Activated CD4-positive, alpha-beta T cell treated with anti-CD3 and anti-CD28 coated beads for 4 hours (primary cell): Measurements from ENCODE around the gene RFT1.
A peak's percentile ranks its signal among the peaks of the same experiment; 100 is the strongest.

Source experiments
- DNase-seq, 2 donors: peaks; one replicate each; pipeline ENCODE4 v3.0.0-alpha.2; 2020

The RFT1 gene

DNA sequence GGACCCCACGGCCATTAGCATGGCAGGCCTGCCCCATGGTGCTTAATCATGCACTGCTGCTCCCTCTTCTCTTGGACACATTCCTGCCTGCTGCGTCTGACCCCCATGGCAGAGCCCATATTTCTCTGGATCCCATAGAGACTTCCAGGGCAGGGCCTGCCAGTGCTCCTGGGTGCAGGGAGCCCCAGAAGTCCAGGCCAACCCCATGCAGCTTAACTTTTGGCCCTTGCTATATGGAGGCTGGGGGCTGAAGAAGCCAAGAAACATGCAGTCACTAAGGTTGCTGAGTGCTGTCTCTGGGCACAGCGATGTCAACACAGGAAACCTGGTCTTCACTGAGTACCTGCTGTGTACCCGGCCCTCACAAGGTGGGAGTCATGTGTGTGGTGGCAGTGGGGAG lies 19.5 kb upstream of the RFT1 start:
- DNase-seq = no peak

DNA sequence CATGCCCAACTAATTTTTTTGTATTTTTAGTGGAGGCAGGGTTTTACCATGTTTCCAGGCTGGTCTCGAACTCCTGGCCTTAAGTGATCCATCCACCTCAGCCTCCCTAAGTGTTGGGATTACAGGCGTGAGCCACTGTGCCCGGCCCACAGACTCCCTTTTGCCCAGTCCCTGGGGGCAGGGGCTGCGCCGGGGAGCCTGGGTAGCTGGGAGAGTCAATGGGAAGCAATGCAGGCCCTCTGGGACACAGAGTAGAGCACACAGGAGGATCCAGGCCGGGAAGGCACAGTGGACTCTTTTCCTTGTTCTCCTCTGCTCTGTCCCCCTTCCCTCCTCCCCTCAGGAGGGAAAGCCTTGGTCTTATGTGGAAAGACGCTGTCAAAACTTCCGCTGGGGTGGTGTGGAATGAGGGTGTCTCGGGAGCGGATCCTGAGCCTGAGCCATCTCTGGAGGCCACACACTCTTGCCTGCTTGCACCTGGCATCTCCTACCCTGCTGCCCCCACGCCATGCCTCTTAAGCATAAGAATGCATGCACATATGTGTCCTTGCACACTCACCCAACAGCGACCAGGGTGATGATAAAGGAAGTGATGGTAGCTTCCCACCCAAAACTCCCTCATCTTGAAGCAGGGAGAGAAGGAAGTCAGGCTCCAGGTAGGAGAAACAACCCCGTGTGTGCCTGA lies 18.9 kb upstream of the RFT1 start:
- no peak for DNase-seq

DNA sequence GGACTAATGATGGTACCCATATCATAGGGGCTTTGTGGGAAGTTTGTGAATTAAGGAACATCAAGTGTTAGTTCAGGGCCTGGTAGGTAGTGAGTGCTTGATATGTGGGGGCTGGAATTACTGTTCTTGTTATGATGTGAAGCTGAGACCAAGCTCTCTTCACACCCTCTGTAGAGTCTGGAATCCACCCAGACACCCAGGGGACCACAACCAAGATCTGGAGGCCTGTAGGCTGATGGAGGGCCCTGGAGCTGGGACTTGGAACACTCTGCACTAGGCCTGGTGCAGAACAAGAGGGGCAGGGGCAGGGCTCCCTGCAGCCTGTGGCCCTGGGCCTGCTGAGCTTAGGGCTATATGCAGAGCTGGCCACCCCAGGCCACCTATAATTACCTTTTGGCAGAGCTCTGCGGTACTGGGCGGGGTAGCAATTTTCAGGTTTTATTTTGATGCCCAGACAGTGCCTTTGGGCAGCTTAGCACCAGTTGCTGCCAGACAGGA lies 17.7 kb upstream of the RFT1 start:
- no peak for DNase-seq

DNA sequence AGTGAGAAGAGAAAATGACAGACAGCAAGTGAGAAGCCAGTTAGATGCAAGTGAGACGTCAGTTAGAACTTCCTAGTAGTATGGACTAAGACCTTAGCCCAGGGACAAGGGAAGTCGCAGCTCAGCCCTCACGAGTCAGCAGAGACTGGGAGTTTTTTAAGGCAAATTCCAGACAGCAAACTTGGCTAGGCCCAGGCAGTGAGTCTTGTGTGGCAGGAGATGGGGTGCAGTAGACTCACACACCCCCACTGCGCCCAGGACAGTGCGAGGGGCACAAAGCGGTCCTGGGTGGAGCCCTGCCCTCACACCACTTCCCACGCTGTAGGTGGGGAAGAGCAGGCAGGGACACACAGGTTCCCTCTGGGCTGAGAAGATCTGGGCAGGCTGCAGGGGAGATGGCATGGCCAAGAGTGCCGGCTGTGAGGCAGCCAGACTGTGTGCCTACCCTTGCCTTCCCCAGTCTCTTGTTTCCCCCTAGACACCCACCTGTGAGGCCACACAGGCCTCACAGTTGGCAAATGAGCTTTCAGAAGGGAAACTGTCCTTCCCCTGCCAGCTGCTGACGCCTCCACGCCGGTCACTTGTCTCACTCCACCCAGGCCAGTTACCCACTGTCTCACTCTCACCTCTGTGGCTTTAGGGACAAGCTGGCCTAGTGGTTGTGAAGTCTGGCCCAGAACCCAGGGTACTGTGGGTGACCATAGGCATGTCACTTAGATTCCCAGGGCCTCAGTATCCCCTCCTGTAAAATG lies 17.1 kb upstream of the RFT1 start:
- no peak for DNase-seq

DNA sequence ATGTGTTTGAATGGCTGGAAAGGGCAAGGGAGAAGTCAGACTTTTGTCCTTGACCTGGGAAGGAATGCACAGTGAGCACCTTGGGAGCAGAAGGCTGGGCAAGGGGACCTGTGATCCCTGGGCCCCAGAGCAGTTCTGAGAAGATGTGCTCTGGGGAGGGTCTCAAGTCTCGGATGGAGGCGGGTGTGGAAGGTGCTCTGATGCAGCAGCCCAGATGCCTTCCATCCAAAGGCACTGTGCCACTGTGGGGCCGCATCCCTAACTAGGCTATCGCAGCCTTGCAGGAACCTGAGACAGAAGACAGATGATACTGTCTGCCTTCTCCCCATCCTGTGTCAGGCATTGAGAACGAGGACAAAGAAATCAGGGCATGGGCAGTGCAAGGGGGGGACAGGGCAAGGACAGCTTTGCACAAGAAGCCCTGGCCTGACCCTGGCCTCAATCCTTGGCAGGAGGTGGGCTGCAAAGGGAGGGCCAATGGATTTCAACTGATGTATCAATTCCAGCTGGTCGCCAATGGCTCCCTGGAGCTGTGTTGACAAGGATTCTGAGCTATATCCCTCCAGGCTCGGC lies 16.2 kb upstream of the RFT1 start:
- DNase-seq = no peak

DNA sequence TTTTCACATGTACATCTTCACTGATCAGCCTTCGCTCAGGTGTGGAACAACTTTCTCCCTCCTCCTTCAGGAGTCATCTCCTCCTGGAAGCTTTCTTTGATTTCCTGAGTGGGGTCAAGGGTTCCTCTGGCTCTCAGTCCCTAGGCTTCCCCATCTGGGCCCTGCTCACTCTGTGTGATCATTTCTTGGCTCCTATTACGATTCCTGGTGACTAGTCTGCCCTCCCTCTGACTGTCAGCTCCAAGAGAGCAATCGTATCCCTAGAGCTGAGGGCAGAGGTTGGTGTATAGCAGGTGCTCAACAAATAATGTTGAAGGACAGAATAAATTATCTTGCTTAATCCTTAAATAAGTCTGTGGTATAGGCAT lies 15.5 kb upstream of the RFT1 start:
- no peak for DNase-seq

DNA sequence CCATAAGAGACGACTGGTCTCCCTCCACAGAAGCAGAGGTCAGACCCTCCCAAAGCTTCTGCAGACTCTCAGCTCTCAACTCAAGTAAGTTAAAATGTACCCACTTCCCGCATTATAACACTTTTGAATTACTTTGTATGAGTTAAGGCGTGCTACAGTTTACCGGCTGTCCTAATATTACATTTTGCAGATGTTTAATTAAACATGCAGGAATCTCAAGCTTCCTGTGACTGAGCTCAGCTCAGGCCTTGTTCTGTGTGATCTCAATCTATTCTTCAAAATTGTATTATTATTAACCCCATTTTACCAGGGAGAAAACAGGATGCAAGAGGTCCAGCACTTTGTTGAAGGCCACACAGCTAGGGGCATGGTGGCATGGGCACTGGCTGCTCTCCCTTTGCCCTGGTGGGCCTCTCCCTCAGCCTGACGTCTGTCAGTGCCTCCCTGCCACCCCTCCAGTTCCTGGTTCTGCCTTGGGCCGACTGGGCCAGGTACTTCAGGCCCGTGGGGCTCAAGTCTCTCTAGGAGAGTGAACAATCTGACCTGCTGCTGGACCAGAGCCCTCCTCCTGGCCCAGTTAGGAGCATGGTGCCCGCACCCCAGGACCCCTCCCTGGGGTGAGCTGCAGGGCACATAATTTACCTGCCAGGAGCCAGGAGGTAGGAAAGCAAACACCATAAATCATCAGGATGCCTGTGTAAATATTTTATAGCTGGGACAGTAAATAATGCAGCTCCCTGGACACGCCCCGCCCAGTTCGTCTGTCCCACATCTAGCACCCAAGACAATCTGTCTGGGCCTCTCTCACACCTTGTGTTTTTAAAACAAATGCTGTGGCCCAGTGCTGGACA lies 14.9 kb upstream of the RFT1 start:
- no peak for DNase-seq

DNA sequence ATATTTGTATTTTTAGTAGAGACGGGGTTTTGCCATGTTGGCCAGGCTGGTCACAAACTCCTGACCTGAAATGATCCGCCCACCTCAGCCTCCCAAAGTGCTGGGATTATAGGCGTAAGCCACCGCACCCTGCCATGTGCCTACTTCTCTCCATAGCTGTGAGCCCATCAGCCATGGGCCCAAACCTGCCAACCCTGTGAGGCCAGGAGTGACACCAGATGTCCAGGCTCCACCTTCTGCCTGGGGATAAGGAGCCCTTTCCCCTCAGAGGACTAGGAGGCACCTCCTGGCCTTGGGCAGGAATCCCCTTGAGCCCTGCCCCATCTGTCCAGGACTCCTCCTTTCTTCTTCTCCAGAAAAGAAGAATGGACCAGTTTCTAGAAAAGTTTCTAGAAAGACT lies 14.2 kb upstream of the RFT1 start:
- DNase-seq = no peak

DNA sequence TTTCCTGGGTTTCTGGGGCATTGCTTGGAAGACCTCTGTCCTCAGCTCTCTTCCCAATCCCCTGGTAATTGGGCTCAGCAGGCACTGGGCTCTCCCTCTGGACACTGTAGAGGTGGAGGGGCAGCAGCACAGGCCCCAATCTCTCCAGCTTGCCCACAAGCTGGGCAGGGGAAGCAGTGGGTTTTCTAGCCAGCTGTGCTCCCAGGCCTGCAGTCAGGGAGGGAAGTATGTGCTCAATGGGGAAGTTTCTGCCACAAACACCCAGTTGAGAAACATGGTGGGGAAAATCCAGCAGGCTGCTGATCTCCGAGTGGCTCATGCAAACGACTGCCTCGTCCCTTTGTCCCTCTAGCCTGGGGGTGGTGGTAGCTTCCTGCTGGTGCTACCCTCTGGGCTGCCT lies 12.8 kb upstream of the RFT1 start:
- no peak for DNase-seq

DNA sequence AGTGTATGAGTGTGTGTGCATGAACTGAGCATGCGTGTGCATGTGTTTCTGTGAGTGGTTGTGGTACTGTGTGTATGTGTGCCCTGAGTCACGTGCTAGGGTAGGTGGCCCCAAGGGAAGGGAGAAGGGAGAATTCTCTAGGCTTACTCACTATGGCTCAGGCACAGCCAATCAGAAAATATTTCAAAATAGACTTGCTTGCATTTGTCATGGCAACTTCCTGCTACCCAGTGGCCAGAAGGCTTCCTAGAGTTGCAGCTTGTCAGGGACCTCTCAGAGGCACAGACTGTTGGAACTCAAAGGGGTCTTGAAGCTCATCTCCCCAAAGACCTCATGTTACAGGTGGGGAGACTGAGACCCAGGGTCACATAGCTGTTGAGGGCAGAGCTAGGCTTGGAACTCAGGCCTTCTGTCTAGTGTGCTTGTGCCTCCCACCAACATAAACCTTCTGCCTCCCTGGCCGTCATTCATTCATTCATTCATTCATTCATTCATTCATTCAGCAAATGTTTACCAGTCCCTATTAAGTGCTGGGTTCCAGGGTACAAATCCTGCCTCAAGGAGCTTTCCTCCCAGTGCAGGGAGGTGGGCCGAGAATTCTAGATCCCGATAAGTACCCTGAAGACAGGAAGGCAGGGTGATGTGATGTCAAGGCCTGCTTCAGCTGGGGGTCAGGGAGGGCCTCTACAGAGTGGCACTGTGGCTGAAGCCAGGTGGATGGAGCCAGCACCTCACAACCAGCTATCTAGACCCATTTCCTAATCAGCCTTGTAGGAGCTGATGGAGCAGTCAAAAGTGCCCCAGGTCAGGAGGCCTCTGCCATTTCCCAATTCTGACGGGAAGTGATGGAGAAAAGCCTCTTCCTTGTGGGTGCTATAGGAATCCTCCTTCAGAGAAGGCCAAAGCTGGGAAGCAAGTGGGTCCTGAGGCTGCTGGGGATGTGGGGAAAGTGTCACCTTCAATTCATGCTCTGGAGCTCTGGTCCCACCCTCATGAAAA lies 10.9 kb upstream of the RFT1 start:
- DNase-seq = no peak

DNA sequence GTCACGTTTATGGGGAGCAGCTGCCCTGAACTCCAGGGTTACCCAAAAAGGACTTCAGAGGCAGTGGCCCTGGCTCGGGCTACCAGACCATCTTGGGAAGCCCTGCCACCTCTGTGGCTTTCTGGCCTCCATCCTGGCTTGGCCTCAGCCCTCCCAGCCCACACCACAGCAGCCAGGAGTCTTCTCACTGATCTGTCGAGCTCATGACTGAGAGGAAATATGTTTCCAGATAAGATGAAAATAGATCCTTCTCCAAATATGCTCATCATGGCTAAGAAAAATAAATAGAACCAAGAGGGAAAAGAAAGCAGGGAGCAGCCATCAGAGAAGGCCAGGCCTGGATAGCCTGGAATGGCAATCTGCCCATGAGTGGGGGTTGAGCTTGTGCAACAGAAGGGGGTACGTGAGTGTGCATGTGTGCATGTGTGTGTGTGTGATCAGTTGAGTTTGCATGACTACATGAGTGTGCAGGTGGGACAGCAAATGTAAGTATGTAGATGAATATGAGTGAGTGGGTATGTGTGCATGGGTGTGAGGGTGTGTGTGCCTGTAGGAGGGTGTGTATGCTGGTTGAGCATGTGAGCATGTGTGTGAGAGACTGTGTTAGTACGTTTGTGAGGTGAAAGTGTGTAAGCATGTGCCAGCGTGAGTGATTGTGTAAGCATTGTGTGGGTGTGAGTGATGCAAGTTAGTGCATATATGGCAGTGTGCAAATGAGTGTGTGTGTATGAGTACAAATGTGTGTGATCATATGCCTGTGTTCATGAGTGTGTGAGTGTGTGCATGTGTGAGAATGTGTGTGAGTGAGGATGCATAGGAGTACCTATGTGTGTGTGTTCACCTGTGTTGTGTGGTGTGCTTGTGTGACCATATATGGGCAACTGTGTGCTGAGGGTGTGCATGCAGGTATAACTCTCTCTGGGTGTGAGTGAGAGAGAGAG lies 9.9 kb upstream of the RFT1 start:
- DNase-seq = no peak

DNA sequence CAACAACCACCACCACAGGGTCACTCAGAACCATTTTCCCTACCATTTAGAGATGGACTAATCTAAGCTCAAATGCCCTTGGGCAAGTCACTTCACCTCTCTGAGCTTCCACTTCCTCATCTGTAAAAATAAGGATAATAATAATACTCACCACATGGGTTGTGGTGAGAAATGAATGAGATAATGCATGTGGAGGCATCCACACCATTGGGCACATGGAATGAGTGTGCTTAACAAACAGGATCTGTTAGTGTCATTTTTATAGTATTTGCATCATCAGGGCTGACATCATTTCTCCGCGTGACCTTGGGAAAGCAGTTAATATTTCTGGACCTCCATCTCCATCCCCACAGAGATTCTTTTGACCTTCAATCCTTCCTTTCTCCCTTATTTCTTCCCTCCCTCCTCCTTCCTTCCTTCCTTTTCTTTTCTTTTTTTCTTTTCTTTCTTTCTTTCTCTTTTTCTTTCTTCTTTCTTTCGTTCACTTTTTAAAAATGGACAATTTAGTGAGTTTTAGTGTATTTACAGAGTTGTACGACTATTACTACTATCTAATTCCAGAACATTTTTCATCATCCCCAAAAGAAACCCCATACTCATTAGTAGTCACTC lies 7.7 kb upstream of the RFT1 start:
- no peak for DNase-seq

DNA sequence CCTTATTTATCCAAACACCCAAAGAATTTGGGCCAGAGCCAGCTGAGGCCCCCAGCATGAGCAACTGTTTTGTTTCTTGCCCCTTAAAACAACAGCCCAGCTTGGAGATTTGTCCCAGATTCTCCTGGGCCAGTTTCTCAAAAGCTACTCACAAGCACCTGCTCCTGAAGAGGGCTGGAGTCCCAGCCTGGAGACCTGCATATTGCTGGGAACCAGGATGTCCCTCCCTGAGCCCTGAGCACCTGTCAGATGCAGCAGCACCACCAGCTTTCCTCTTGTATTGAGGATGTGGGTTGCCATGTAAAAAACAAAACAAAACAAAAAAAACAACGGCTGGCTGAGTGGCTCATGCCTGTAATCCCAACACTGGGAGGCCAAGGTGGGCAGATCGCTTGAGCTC lies 7.0 kb upstream of the RFT1 start:
- DNase-seq = no peak

DNA sequence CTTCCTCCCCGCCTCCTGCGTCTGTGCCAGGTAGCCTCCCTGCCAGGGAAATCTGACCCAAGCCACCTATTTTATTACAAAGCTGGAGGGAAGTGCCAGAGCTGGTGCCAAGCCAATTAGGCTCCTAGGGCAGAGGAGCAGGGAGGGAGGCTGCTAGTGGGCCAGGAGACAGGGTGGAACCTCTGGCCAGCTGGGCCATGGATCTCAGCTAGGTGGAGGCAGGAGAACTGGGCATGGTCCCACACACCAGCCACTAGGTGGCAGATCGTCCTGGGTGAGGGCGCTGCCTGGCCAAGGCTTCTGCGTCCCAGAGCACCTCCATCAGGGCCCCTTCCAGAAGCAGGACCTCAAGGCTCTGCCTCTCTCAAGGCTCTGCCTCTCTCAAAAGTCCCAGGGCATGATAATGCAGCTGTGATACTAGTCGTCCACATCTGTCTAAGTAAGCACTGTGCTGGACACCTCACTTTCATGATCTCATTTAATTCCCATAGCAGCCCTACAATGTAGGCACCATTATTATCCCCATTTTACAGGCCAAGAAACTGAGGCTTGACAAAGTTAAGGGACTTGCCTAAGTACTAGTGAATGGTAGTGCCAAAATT lies 4.5 kb upstream of the RFT1 start:
- DNase-seq = peak; percentile 54 to 59

DNA sequence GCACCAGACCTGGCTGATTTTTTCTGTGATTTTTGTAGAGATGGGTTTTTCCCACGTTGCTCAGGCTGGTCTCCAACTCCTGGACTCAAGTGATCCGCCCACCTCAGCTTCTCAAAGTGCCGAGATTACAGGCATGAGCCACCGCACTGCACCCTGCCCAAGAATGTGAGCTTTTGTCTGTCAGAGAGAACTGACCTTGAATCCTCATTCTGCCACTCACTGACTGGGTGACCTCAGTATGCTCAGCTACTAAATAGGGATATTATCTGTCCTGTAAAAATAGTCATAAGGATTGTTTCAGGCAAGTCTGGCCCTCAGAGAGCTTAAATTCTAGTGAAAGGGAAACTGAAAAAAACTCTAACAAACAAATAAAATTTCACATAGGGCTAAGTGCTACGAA lies 2.1 kb upstream of the RFT1 start:
- no peak for DNase-seq

DNA sequence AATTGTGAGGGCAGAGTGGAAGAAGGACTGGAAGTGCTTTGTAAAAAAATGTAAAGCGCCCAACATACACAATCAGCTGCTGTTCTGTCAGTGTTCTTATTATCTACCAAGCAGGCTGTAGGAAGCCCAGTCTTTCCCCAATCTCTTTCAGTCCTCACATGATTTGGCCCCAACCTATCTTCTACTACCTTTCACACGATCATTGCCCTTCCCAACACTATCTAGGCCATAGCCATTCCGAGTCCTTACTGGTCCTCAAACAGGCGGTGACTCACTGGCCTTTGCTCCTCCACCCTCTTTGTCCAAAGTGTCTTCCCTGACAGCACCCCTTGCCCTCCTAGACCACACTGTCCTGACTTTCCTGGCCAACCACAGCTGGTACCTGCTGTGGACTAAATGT lies 861 bp upstream of the RFT1 start:
- DNase-seq = no peak

DNA sequence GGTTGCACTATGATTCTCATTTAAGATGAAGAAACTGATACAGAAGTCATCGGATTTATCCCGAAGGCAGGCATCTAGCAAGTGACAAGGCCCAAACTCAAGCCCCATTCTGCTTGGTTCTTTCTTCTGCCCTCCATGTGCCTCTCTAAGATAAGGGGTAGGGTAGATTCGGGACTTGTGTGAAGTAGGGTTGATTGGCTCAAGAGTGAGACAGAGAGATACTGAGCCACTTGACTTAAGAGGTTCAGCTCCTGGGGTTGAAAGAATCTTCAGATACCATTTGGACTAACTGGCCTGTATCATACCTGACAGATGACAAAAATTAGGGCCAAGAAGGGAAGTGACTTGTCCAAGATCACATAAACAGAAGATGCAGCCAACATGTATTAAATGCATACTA lies 891 bp downstream of the RFT1 start:
- no peak for DNase-seq

DNA sequence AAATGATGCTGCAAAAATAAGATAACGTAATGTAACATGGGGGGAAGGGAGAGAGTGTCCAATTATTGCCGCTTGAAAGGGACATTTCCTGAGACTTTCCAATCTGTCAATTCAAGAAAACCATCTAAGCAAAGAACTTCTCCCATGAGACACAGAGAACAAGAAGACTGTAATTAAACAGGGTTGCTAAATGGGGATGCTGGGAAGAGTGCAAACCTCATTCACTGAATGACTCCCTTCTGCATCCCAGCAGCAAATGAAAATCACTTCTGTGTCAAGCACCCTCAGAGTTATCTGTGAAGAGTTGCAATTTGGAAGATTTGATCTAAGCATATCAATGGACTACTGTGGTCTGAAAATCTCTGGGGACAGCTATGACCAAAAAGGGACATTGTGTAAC lies 3.6 kb downstream of the RFT1 start:
- no peak for DNase-seq

DNA sequence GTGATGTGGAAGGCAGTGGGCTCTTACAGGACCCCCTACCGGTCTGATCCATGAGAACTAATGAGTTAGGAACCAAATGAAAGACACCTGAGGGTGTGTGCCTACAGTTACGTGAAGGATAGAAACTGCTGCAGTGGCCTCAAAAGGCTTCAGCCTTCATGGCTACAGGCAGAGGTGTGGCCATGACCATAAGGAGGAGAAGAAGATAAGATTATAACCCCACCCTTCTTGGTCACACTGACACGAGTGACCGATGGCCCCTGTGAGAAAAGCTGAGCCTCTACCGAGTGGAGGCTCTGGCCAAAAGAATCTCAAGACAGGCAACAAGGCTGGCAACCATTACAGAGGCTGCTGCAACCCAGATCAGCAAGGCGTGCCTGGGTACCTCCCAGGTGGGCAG lies 6.3 kb downstream of the RFT1 start:
- no peak for DNase-seq

DNA sequence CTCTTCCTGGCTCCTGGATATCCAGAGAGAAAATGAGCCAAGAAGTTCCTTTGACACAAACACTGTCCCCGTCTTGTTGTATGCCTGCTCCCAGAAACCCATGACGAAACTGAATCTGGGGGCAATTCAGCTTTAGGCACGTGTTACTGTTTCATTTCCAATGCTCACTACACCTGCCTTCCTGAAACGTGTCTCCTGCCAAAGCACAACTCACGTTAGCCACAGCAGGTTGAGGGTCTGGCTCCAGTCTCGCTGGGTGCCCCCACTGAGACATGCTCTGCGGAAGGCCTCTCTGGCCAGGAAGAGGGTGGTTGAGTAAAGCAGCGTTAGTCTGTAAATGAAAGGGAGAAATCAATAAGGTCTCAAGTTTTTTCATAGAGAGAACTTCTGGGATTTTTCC lies 6.7 kb downstream of the RFT1 start:
- DNase-seq = no peak
